ENCODE data around the gene SKP1. TPM values are rescaled to one million over a fixed set of nuclear protein-coding genes. Genes with fewer than 3 reads are reported as not detected.

SKP1 gene
- total RNA-seq, 1 donor from 2014 or later, result 234 TPM

DNA sequence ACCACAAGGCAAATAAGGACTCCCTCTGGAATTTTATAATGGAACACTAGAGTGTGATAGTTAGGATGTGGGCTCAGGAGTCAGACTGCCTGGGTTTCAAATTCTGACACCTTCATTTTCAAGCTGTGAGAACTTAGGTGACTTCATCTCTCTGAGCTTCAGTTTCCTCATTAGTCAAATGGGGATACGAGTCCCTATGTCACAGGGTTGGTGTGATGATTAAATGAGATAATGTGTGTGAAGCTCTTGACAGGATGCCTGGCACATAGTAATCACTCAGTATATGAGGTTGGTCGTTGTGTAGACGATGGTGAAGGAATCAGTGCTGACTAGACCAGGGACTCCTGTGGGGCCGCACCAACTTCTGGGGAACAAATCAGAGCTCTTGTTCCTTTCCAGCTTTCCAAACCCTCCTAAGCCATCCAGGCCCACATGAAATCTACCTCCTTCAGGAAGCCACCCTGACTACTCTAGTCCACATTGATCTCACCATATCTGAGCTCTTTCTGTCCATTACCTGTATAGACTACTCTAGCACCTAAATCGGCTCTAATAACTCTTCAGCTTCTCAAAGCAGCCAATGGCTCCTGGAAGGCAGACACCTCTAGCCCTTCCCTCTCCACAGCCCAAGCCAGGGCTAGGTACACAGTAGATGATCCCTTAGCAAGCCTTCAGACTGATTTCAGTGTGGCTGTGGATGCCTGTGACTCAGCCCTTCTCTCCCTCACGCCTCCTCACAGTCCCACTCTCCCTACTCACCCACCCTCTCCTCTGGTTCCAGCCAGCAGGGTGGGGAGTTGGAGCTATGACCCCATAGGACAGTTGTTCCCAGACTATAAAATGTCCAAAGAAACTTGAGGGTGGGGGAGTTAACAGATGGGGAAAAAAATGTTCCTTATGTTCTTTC is 64.8 kb downstream of the SKP1 start:
- H3K27ac ChIP-seq, result no peak overlapping the region
- no peak for DNase-seq

DNA sequence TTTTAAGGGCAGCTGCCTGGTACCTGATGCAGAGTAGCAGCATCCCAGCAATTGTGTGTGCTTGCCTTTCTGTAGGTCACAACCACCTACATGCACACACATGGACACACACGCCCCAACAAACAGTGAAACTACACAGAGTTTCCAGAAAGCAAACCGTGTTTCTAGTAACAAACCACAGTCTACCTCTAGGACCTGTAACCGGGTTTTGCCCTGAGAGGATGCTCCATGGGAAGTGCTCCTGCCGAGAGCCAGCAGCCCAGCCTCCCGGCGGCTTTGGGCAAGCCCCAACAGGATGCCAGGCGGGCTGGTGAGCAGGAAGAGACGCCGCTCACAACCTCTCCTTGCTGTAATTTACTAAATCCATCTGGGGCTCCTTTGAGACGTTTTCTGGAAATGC is 66.4 kb downstream of the SKP1 start:
- Histone ChIP-seq H3K4me1 (peaks cover 12% of the 10 kb centered on the region), H3K4me3 (no peak overlapping the region), H3K36me3 (no peaks in the 10 kb centered on the region), H3K9me3 (no peaks in the 10 kb centered on the region), H3K27me3 (peaks cover 12% of the 10 kb centered on the region), H3K27ac (no peak overlapping the region)
- no peak for ATAC-seq
- intact Hi-C loops (cut with DNase I), result no loop called here
- TF ChIP-seq, protein P1, sequence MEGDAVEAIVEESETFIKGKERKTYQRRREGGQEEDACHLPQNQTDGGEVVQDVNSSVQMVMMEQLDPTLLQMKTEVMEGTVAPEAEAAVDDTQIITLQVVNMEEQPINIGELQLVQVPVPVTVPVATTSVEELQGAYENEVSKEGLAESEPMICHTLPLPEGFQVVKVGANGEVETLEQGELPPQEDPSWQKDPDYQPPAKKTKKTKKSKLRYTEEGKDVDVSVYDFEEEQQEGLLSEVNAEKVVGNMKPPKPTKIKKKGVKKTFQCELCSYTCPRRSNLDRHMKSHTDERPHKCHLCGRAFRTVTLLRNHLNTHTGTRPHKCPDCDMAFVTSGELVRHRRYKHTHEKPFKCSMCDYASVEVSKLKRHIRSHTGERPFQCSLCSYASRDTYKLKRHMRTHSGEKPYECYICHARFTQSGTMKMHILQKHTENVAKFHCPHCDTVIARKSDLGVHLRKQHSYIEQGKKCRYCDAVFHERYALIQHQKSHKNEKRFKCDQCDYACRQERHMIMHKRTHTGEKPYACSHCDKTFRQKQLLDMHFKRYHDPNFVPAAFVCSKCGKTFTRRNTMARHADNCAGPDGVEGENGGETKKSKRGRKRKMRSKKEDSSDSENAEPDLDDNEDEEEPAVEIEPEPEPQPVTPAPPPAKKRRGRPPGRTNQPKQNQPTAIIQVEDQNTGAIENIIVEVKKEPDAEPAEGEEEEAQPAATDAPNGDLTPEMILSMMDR (IDR thresholded peaks at IDR 0.05), result no peak
- DNase-seq, result no peak

More for the DNA sequence above, 64.8 kb downstream of the SKP1 start:
- H3K4me3 ChIP-seq, result no peak overlapping the region
- no peaks in the 10 kb centered on the region for H3K9me3 ChIP-seq
- H3K4me1 ChIP-seq, result peaks cover 17% of the 10 kb centered on the region
- ATAC-seq, result no peak
- intact Hi-C loops (cut with DNase I), result no loop called here
- no peaks in the 10 kb centered on the region for H3K36me3 ChIP-seq
- TF ChIP-seq, protein P1 (IDR thresholded peaks at IDR 0.05), result no peak
- peaks cover 12% of the 10 kb centered on the region for H3K27me3 ChIP-seq

DNA sequence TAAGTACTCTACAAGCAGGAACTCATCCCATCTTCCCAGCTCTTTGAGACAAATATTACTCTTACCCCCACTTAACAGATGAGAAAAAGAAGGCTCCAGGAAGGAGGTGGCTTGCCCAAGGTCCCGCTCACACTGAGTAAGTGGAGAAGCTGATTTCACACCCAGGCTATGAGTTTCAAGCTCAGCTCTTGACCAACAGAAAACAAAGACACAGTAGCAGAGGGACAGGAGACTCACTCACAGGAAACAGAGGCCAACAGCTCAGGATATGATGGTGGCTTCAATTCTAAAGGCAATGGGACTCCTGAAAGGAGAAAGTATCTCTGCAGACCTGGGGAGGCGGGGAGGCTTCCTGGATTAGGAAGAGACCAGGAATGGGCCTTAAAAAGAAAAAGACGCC is 69.0 kb downstream of the SKP1 start:
- Histone ChIP-seq H3K36me3 (no peaks in the 10 kb centered on the region), H3K4me3 (no peak overlapping the region)
- intact Hi-C loops (cut with DNase I), result no loop called here

DNA sequence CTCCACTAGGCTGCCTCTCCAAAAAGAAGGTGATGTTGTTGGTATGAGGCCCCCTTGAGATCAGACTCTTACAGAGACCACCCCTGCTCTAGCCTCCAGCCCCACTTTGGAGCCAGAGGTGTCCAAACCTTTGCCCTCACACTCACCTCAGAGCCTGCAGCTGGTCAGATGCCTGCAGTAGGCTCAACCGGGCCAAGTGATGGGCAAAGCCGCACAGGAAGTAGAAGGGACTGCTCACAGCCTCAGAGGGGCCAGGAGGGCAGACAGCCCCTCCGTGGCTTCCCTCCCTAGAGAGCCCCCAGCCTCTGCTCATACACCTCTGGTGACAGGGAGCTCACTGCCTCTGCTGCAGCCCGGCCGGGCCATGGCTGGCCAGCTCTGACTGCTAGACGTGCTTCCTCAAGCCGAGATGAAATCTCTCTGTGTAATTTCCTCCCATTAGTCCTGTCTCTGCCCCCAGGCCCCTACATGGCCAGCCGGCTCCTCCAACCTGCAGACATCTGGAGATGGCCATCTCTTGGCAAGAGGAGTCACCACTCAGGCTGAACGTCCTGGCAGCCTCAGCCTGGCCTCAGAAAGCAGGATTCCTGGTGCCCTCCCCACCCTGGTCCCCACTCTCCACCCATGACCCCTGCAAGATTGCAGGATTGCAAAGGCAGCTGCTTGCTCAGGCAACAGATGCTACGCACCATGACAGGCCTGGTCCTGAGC is 69.6 kb downstream of the SKP1 start:
- DNase-seq (no peak), ATAC-seq (no peak)
- Histone ChIP-seq H3K4me3 (no peak overlapping the region), H3K4me1 (no peaks in the 10 kb centered on the region), H3K36me3 (no peaks in the 10 kb centered on the region), H3K27me3 (no peaks in the 10 kb centered on the region), H3K9me3 (no peaks in the 10 kb centered on the region), H3K27ac (no peak overlapping the region)
- intact Hi-C loops (cut with DNase I), result no loop called here
- TF ChIP-seq, protein P1 (IDR thresholded peaks at IDR 0.05), result no peak

More for the DNA sequence above, 69.0 kb downstream of the SKP1 start:
- no peak overlapping the region for H3K27ac ChIP-seq
- peaks cover under 1% of the 10 kb centered on the region for H3K27me3 ChIP-seq
- TF ChIP-seq, protein P1 (IDR thresholded peaks at IDR 0.05), result no peak
- no peak for DNase-seq
- H3K4me1 ChIP-seq, result no peaks in the 10 kb centered on the region
- no peak for ATAC-seq
- H3K9me3 ChIP-seq, result no peaks in the 10 kb centered on the region

DNA sequence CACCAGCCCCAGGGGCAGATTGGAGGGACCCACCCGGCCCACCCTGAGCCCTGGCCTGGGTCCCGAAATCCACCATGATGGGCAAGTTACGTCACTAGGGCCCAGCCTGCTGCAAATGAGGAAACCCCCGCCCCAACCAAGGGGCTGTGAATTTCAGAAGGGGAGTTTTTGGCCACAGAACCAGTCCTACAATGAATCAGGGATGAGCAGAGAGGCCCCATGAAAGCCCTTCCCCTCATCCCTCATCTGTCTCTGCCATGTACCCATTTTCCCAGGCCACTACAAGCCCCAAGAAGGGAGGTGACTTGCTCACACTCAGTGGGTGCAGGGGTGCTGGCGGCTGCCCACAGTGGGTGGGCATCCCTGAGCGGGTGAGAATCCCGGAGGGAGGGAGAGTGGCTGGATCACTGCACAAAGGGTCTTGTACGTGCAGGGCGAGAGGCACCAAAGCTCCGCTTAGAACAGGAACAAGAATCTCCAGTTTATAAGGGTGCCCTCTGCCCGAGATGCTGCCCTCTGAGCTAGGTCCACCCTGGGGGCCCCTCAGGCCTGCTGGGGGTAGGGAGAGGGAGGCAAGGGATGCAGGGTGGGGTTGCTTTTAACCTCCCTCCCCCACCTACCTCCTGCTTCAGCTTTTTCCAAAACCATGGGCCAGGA is 72.6 kb downstream of the SKP1 start:
- H3K36me3 ChIP-seq, result no peaks in the 10 kb centered on the region
- no peak overlapping the region for H3K27ac ChIP-seq
- H3K9me3 ChIP-seq, result no peaks in the 10 kb centered on the region
- no peaks in the 10 kb centered on the region for H3K27me3 ChIP-seq
- H3K4me3 ChIP-seq, result no peak overlapping the region
- ATAC-seq, result no peak
- H3K4me1 ChIP-seq, result no peaks in the 10 kb centered on the region
- TF ChIP-seq, protein P1 (IDR thresholded peaks at IDR 0.05), result no peak
- DNase-seq, result no peak
- intact Hi-C loops (cut with DNase I), result loop anchor here (5.0 kb wide), 1 partner anchor 38 kb away; no protein-coding TSS in a partner anchor
